GM12892 (cell line): Measurements from ENCODE around the gene GABPB1.

Experiments
- POLR2A ChIP-seq: IDR thresholded peaks from 2 replicates; pipeline ENCODE4 v1.6.1; 2011; ENCODE audit warnings: low read depth, low read length, control low read depth
- POLR2AphosphoS5 ChIP-seq: IDR thresholded peaks from 2 replicates; pipeline ENCODE4 v1.6.1; 2011; ENCODE audit warnings: low read depth, low read length, control low read depth
- TAF1 ChIP-seq: IDR thresholded peaks from 2 replicates; pipeline ENCODE4 v1.6.1; 2011; ENCODE audit warnings: low read depth, mild to moderate bottlenecking, control low read depth, low read length, borderline replicate concordance

- no peak for TF ChIP-seq POLR2AphosphoS5
- no peak for TF ChIP-seq TAF1
- no peak for TF ChIP-seq POLR2A
Observed at GRCh38 chr15:50250760-50251394, 104.1 kb downstream of the GABPB1 start.
